MG63 (cell line): ENCODE data around the gene MRPS5. TPM values are rescaled to one million over a fixed set of nuclear protein-coding genes. Genes with fewer than 3 reads are reported as not detected.

Source experiments
- DNase-seq: peaks from one replicate; pipeline ENCODE4 v3.0.0-alpha.2; 2020
- H3K27me3 ChIP-seq: fragments of 250-450 bp; sonication (Bioruptor Pico); 2 replicates; pipeline ENCODE4 v1.5.1; 2020; ENCODE audit warnings: mild to moderate bottlenecking, moderate library complexity
- H3K36me3 ChIP-seq: fragments of 250-450 bp; sonication (Bioruptor Pico); 2 replicates; pipeline ENCODE4 v1.5.1; 2020; ENCODE audit warnings: mild to moderate bottlenecking, moderate library complexity
- H3K4me3 ChIP-seq: fragments of 250-450 bp; sonication (Bioruptor Pico); 2 replicates; pipeline ENCODE4 v1.5.1; 2020; ENCODE audit warnings: mild to moderate bottlenecking, moderate library complexity
- H3K9me3 ChIP-seq: fragments of 250-450 bp; sonication (Bioruptor Pico); 2 replicates; pipeline ENCODE4 v1.5.1; 2020; ENCODE audit warnings: mild to moderate bottlenecking, moderate library complexity
- total RNA-seq: library from RNA; depleted of rRNA; stranded (reverse); fragments of >200 nt; shearing (Covaris generic); gene quantifications from 2 replicates; pipeline ENCODE4 v1.2.3, GENCODE V29; 2014; ENCODE audit warnings: low replicate concordance

MRPS5 gene
- total RNA-seq, 1 experiment from 2014 or later: 71.0 TPM

DNA sequence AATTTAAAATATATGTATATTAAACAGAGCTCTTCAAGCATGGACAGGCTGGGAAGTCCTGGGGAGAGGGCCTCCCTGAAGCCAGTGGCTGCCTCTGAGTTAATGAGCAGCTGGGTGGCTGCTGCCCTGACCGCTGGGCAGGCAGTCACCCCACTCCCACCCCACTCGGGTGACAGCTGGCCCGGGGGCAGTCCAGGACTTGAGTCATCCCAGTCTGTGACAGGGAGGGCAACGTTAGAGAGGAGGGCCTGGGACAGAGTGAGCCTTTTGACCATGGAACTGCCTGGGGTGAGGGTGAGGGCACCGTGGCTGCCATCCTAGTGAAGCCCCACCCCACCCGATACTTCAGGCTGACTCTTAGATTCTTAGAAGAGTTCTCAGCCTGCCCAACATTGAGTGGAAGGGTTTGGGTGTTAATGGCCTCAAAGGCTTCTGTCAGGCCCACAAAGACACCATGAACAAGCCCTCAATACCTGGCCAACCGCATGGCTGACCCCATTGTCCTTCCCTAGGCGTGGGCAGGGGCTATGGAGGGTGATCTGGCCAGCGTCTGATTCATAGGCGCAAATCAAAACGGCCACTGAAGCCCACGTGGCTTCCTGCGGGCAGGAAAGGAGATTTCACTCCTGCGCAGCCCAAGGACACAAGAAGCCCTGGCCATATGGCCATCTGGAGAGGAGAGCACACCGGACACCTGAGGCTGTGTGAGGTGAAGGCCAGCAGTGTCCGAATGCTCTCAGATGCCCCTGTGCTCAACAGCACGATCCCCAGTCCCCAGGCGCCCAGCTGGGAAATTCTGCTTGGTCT is 47.5 kb downstream of the MRPS5 start:
- Histone ChIP-seq H3K4me3 (no peak overlapping the region), H3K36me3 (no peaks in the 10 kb centered on the region), H3K9me3 (no peaks in the 10 kb centered on the region), H3K27me3 (peaks cover 18% of the 10 kb centered on the region; the same call in 1 of the 2 replicates)
- DNase-seq: no peak

DNA sequence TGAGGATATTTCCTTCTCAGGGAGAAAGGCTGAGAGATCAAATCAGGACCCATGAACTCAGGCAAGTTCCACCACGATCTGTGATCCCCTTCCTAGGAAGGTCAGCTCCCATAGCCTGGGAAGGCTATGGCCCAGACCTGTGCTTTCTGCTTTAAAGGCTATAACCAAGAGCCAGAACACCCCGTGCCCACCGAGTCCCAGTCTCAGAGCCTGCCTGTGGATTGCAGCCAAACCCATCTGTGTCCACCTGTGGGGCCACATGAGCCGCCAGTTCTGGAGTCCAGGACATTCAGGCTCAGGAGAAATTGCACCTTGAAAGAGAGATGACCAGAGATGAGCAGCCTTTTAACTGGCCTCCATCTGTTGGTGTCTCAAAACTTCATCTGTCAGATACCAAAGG is 49.2 kb downstream of the MRPS5 start:
- Histone ChIP-seq H3K36me3 (no peaks in the 10 kb centered on the region), H3K27me3 (peaks cover 18% of the 10 kb centered on the region; the same call in 1 of the 2 replicates), H3K4me3 (no peak overlapping the region), H3K9me3 (no peaks in the 10 kb centered on the region)
- DNase-seq: no peak

DNA sequence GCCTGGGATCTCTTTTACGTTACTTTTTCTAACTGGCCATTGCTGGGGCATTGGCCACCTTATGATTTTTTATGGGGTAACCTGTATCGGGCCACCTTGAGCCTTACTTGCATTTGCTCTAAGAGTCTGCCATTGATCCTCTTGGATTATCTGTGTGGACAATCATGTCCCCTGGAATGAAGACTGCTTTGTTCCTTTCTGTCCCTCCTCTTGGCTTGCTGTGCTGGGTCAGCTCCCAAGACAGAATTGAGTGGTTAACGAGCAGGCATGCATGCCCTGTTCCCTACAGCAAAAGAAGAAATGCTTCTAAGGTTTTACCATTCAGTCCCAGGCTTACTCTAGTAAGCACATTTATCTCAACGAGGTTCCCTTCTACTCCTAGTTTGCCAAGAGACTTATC is 49.8 kb downstream of the MRPS5 start:
- H3K9me3 ChIP-seq: no peaks in the 10 kb centered on the region
- H3K27me3 ChIP-seq: peaks cover 15% of the 10 kb centered on the region; the same call in 1 of the 2 replicates
- H3K36me3 ChIP-seq: no peaks in the 10 kb centered on the region
- DNase-seq: no peak
- no peak overlapping the region for H3K4me3 ChIP-seq

DNA sequence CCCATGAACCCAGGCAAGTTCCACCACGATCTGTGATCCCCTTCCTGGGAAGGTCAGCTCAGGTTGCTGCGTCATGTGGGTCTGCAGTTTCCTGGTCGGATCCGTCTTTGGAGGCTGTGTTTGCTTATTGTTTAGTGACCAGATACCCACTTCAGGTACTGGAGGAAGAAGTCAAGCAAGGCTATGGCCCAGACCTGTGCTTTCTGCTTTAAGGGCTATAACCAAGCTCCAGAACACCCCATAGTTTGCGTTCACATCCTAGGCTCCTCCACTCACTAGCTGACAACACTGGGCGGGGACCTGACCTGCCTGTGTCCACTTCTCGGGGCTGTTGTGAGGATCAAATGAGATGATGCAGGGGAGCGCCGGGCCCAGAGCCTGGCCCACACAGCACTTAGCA is 52.1 kb downstream of the MRPS5 start:
- Histone ChIP-seq H3K9me3 (no peaks in the 10 kb centered on the region), H3K27me3 (no peaks in the 10 kb centered on the region), H3K4me3 (no peak overlapping the region), H3K36me3 (no peaks in the 10 kb centered on the region)
- DNase-seq: no peak

DNA sequence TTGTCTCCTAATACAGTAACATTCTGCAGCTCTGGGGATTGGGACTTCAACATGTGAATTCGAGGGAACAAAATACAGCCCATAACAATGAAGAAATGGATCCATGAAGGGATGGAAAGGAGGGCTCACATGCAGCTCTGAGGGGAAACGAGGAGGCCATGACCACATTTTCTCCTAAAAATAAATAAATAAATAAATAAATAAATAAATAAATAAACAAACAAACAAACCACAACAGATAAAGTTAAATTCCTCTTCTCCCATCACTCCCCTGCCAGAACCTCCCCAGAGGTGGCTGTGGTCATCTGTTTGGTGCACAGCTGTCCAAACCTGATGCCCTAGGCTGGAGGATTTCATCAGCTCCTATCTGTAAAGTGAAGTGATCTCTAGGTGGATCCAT is 53.4 kb downstream of the MRPS5 start:
- no peak for DNase-seq
- H3K4me3 ChIP-seq: no peak overlapping the region
- H3K36me3 ChIP-seq: no peaks in the 10 kb centered on the region
- no peaks in the 10 kb centered on the region for H3K9me3 ChIP-seq
- H3K27me3 ChIP-seq: no peaks in the 10 kb centered on the region

DNA sequence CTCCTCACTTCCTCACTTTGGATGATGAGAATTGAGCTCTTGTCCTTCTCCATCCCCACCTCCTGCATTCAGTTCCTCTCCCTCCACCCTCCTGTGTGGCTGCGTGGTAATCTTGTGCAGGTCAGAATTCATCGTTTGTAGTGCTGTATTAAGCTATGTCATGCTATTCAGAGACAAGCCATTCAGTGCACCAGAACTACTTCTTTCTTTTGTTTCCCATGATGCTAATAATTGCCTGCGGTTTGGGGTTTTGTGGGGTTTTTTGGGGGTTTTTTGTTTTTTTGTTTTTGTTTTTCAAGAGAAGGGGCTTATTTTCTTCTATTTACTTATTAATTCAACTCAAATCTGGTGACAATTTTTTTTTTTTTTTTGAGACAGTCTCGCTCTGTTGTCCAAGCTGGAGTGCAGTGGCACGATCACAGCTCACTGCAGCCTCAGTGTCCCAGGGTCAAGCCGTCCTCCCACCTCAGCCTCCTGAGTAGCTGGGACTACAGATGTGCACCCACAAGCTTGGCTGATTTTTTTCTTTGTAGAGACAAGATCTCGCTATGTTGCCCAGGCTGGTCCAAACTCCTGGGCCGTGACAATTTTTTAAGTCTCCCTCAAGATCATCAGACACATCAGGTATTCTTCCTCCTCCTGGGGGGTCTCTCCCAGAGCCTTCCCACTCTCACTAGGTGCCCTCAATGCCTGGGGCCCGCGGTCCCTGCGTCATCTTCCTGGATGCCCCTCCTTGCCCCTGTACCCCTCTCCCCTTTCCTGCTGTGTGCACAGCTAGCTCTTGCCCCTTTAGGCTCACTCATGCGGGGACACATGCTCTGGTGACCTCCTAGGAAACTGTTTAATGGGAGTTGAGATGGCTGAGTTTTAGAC is 58.3 kb downstream of the MRPS5 start:
- Histone ChIP-seq H3K9me3 (no peaks in the 10 kb centered on the region), H3K27me3 (no peaks in the 10 kb centered on the region), H3K36me3 (no peaks in the 10 kb centered on the region), H3K4me3 (no peak overlapping the region)
- DNase-seq: no peak

DNA sequence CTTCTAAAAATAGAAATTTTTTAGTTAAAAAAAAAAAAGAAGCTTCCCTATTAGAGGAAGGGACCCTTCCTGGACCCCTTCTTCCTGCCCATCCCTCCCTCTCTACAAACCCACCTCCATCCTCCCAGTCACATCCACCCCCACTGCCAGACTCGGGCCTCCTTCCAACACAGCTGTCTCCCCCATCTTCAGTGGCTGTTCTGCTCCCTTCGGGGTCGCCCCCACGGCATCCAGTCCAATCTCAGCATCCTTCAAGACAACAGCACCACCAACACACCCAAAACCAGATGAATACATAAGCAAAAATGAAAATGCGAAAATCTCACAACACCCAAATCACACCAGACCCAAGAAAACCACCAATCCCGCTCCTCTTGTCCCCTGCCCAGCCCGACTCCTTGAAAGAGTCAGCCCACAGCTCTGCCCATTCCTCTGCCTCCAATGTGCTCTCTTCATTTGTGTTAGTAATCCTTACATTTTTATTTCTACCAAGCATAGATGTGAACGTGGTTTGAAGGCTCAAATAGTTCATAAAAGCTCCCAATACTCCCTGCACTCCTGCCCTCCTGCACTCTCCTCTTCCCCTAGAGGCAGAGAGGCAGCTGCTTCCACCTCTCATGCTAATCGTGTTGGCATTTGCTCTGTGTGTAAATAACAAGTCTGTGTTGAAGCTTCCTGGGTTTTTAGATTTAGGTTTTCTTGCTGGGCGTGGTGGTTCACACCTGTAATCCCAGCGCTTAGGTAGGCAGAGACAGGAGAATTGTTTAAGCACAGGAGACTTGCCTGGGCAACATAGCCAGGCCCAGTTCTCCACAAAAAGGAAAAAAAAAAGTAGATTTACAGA is 59.1 kb downstream of the MRPS5 start:
- no peaks in the 10 kb centered on the region for H3K36me3 ChIP-seq
- H3K9me3 ChIP-seq: no peaks in the 10 kb centered on the region
- DNase-seq: no peak
- H3K27me3 ChIP-seq: no peaks in the 10 kb centered on the region
- H3K4me3 ChIP-seq: no peak overlapping the region

DNA sequence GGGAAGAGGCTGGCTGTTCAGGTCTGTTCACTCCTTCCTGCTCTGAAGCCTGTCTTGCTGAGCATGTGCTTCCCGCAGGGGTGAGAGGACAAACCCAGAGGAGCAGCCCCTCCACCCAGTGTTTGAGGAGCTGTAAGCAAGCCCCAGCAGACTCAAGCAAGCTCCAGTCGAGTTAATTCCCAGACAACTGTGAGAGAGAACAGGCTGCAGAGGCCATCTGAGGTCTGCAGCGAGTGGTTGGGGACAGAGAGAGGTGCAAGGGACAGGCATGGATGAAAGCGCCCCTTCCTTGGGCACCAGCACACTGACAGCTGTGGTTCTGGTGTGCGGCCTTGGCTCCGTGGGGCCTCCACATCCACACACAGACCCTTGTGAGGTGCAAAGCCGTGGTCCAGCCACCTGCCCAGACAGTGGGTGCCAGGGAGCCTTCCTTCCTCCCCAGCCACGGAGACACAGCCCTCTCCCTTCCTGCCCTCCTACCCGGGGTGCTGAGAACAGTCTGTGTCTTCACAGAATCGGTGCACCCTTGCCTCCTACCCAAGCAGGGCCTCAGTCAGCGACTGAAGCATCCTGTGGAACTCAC is 59.9 kb downstream of the MRPS5 start:
- H3K9me3 ChIP-seq: no peaks in the 10 kb centered on the region
- no peak overlapping the region for H3K4me3 ChIP-seq
- no peaks in the 10 kb centered on the region for H3K27me3 ChIP-seq
- H3K36me3 ChIP-seq: no peaks in the 10 kb centered on the region
- DNase-seq: no peak

DNA sequence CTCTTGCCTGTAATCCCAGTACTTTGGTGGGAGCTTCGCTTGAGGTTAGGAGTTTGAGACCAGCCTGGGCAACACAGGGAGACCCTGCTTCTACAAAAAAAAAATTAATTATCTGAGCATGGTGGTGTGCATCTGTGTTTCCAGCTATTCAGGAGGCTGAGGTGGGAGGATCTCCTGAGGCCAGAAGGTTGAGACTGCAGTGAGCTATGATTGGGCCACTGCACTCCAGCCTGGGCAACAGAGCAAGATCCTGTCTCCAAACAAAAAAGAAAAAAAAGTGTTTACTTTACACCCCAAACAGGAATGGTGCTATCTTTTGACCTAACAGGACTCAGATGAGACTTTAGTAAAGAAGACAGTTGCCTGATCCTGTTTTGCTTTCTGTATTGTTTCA is 60.5 kb downstream of the MRPS5 start:
- no peak overlapping the region for H3K4me3 ChIP-seq
- no peaks in the 10 kb centered on the region for H3K9me3 ChIP-seq
- H3K36me3 ChIP-seq: no peaks in the 10 kb centered on the region
- DNase-seq: no peak
- H3K27me3 ChIP-seq: no peaks in the 10 kb centered on the region

DNA sequence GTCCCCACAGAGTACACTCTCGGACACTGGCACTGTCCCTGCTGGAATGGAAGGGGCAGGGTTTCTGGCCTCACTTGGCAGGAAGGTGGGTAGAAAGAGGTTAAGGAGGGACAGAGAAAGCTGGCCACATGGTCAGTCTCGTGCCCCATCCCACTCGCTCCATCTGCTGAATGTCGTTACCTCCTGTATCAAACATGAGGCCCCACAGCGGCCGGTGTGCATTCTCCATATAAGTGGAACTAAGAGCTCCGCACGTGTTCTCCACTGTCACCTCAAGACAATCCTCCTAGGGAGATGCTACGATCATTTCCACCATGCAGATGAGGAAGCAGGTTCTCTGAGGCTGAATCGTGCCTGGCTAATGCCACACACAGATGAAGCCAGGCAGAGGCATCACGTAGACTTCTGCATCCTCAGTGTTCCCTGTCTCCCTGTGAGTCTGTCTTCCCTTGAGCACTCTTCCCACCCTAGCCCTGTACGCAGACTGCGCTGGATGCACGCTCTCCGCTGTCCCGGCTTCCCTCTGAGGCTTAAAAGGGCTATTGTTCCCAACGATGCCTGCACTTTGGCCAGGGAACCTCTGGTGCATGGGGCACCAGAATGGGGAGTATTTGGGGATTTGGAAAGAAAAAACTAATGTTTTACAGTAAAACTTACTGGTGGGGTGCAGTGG is 61.0 kb downstream of the MRPS5 start:
- no peaks in the 10 kb centered on the region for H3K36me3 ChIP-seq
- DNase-seq: no peak
- H3K4me3 ChIP-seq: no peak overlapping the region
- H3K9me3 ChIP-seq: no peaks in the 10 kb centered on the region
- H3K27me3 ChIP-seq: no peaks in the 10 kb centered on the region

DNA sequence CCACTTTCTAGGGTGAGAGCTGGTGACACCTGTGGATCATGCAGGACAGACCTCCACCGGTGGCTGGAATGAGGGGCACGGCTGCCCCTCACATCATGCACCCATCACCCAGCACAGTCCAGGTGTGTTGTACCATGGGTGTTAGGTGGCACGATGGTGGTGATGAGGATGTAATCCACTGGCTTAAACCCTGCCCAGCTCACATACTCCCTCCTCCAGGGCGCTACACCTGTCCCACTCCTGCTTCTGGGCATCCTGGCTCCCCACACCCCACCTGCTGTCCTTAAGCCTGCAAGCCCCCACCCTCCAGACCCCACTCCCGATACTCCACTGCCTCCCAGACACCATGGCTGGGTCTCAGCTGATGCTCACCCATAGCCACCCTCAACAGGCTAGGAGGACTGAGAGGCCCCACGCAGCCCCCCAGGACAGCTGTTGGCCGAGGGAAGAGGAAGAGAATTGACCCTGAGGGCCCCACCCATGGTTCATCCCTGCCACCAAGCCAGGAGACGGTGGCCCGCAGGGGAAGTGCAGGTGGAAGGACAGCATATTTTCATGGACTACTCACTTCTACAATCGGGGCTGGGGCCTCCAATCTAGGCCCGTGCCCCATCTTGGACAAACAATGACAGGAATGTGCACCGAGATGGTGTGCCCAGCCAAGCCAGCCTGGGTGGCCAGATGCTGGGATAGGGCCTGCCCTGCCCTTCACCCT is 61.8 kb downstream of the MRPS5 start:
- H3K36me3 ChIP-seq: no peaks in the 10 kb centered on the region
- H3K4me3 ChIP-seq: no peak overlapping the region
- H3K27me3 ChIP-seq: no peaks in the 10 kb centered on the region
- no peaks in the 10 kb centered on the region for H3K9me3 ChIP-seq
- DNase-seq: no peak

DNA sequence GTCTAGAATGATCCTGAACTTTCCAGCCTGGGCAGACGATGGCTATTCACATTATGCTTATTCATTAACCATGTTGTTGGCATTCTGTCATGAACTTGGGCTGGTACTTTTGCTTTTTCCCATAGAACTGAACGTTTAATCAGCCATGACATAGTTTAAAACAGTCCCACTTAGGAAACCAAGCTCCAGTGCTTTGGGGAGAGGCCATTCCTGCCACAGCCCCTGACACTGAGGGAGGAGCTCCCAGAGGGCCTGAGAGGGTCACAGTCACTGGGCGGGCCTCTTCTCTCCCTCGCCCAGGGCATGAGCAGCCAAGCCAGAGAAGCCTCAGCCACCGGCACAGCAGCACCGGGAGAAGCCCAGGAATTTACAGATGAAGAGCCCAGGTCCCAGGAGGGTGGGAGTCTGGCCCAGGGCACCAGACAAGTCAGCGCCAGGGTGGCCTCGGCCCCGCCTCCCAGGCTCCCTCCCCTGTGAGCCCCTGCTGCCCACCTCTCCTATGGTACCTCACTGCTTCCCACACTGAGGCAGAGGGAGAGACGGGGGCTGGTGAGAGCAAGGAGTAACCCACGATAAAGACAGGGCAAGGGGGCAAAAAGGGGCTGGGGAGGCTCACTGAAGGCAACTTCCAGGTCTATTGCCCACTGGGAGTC is 62.5 kb downstream of the MRPS5 start:
- no peaks in the 10 kb centered on the region for H3K36me3 ChIP-seq
- H3K27me3 ChIP-seq: peaks cover 2% of the 10 kb centered on the region; the same call in 1 of the 2 replicates
- no peaks in the 10 kb centered on the region for H3K9me3 ChIP-seq
- H3K4me3 ChIP-seq: no peak overlapping the region
- DNase-seq: no peak

DNA sequence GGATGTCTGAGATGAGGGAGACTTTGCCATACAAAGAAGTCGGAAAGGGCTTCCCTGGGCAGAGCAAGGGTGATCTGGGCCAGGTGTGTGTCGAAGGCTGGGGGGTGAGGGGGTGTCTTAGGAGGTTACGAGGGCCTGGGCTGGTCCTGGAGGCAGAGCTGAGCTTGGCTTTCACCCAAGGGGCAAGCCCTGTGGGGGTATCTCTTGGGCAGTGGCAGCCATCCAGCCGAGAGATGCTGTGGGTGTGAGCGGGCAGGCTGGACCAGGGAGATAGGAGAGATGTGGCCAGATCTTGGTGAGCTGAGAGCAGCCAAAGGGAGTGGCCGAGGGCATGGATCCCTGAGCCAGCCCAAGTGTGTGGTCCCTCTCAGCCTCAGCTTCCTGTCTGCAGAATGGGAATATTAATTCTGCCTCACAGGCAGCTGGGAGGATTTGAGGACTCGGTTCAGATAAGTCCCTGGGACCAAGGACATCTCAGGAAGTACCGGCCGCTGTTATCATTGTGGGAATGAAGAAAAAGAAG is 63.1 kb downstream of the MRPS5 start:
- DNase-seq: no peak
- H3K9me3 ChIP-seq: no peaks in the 10 kb centered on the region
- H3K36me3 ChIP-seq: no peaks in the 10 kb centered on the region
- peaks cover 6% of the 10 kb centered on the region; the same call in 1 of the 2 replicates for H3K27me3 ChIP-seq
- H3K4me3 ChIP-seq: no peak overlapping the region

DNA sequence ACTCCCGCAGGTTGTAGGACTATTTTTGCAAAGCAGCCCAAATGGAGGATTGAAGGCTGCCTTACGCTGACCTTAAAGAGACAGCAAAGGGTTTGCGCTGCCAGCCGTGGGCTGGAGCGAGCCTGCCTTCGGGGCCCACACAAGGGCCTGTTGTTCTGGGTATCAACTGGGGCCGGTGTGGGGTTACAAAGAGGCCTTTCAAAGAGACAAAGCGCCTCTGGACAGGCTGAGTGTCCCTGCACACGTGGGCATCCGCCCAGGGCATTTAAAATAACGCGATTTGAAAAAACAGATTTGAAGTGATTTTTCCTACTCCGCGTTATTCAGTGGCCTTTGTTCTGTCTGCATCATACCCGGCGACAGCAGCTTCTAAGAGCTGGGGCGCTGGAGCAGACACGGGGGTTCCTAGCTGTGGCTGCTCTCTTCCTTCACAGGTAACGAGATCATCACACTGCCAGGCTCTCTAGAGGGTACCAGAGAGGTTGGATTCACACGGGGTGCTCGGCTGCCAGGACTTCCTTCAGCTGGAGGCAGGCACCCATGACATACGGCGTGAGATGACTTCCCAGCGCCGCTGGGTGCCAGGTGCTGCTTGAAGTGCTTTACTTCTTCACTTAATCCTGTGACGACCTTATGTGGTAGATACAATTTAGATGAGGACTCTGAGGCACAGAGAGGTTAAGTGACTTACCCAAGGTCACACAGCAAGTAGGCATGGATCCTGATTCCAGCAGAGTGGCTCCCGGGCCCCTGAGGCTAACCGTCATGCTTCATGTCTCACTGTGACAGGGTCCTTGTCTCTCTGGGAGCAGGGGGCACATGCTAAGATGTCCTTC is 63.9 kb downstream of the MRPS5 start:
- Histone ChIP-seq H3K9me3 (no peaks in the 10 kb centered on the region), H3K27me3 (peaks cover 6% of the 10 kb centered on the region; the same call in 1 of the 2 replicates)
- no peak for DNase-seq

More for the DNA sequence above, 63.9 kb downstream of the MRPS5 start:
- H3K4me3 ChIP-seq: no peak overlapping the region
- no peaks in the 10 kb centered on the region for H3K36me3 ChIP-seq
